Motor neuron (in vitro differentiated cells): Measurements from ENCODE around the gene OR2AT4. TPM values are rescaled to one million over a fixed set of nuclear protein-coding genes. Genes with fewer than 3 reads are reported as not detected.
"Not testable (repeated sequence)": the region's sequence is repeated elsewhere in the genome, so short reads cannot be mapped to it uniquely, and the experiment has no call there.

Source experiments
- ATAC-seq, 8 experiments: fragments of 200-7000 bp; cut with Tn5 transposase; replicated peaks in 6 of 8; 2 replicates each; pipeline ENCODE4 v1.8.0; 2021; ENCODE audit warnings: mild to moderate bottlenecking in 8 of 8, moderate library complexity in 8 of 8
- H3K27ac ChIP-seq, 2 donors: fragments of 250-450 bp; sonication (Bioruptor Pico); 2 replicates each; pipeline ENCODE4 v1.9.0; 2021; ENCODE audit warnings: antibody characterized with exemption in 2 of 2, mild to moderate bottlenecking in 2 of 2, moderate library complexity in 1 of 2
- H3K4me1 ChIP-seq, 2 donors: fragments of 250-450 bp; sonication (Bioruptor Pico); replicated peaks in 1 of 2; 2 replicates each; pipeline ENCODE4 v1.6.1; 2021; ENCODE audit warnings: antibody characterized with exemption in 2 of 2, mild to moderate bottlenecking in 2 of 2, moderate library complexity in 1 of 2
- H3K4me3 ChIP-seq, 5 donors: fragments of 250-450 bp; sonication (Bioruptor Pico); 2 replicates each; pipeline ENCODE4 v1.9.0; 2021; ENCODE audit warnings: antibody characterized with exemption in 5 of 5, mild to moderate bottlenecking in 5 of 5, moderate library complexity in 4 of 5
- WGBS, 10 experiments: fragments of 450-650 bp; shearing (Covaris generic); methylation state at CpG; one replicate each; pipeline ENCODE4 v1.0.0; 2022; 5-methylcytosine and 5-hydroxymethylcytosine counted together
- in situ Hi-C, 9 experiments: fragments of 400-800 bp; cut with MboI; loops; one replicate each; pipeline ENCODE4 v1.15.0; 2021; ENCODE audit warnings: low sequenced_read_pairs in 9 of 9, low pct_unique_long_range_greater_than_20kb in 2 of 9; ENCODE audit not compliant: unreplicated experiment in 9 of 9
- total RNA-seq, 8 experiments: library from RNA; unstranded; fragments of 300-600 nt; gene quantifications; 2 replicates each; pipeline versions ENCODE4 v1.2.3 to v1.2.4, GENCODE V29; 2022

Gene OR2AT4
- total RNA-seq, 8 experiments from 2014 or later, result under 0.01 to 1.4 (median 0.10) TPM

DNA sequence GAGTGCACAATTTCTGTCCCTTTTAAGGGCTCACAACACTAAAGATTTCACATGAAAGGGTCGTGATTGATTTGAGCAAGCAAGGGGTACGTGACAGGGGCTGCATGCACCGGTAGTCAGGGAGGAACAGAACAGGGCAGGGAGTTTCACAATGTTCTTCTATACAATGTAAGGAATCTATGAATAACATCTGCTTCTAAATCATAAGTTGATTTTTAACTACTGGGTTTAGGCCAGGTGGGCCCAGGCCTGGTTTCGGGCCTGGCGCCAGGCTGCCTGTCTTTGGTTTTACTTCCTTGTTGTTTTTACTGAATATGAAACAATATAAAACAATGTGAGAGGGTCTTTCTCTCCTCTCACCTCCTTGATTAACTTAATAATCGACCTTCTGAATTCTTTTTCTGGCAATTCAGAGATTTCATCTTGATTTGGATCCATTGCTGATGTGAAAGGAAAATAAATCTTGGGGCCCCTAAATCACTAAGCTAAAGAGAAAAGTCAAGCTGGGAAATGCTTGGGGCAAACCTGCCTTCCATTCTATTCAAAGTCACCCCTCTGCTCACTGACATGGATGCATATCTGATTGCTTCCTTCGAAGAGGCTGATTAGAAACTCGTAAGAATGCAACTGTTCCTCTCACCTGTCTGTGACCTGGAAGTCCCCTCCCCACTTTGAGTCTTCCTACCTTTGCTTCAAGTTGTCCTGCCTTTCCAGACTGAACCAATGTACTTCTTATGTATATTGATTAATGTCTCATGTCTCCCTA is 47.0 kb downstream of the OR2AT4 start:
- H3K27ac ChIP-seq, in situ Hi-C loops, ATAC-seq, H3K4me1 ChIP-seq, H3K4me3 ChIP-seq: not testable (repeated sequence)
- 17 to 100% (median 50%) methylated on average over 1 to 5 of the region's 8 CpGs; no CpG with 5 or more reads in 1 of the 10 experiments for WGBS, 10 experiments

GRCh38 chr11:75047191-75047590 is 49.5 kb downstream of the OR2AT4 start:
- ATAC-seq, result peak in 2 of 8 experiments; percentile 74 to 76
- Histone ChIP-seq H3K4me3 (no peak overlapping the region), H3K27ac (no peak overlapping the region), H3K4me1 (no peaks in the 10 kb centered on the region)
- 13 to 92% (median 67%) methylated on average over 1 to 4 of the region's 4 CpGs; no CpG with 5 or more reads in 1 of the 10 experiments for WGBS, 10 experiments
- in situ Hi-C loops, result no loop called here

GRCh38 chr11:75046668-75047067 is 50.0 kb downstream of the OR2AT4 start:
- 64 to 100% (median 69%) methylated on average over 1 to 5 of the region's 5 CpGs; no CpG with 5 or more reads in 5 of the 10 experiments for WGBS, 10 experiments
- in situ Hi-C loops, ATAC-seq, H3K4me1 ChIP-seq, H3K4me3 ChIP-seq, H3K27ac ChIP-seq: not testable (repeated sequence)

DNA sequence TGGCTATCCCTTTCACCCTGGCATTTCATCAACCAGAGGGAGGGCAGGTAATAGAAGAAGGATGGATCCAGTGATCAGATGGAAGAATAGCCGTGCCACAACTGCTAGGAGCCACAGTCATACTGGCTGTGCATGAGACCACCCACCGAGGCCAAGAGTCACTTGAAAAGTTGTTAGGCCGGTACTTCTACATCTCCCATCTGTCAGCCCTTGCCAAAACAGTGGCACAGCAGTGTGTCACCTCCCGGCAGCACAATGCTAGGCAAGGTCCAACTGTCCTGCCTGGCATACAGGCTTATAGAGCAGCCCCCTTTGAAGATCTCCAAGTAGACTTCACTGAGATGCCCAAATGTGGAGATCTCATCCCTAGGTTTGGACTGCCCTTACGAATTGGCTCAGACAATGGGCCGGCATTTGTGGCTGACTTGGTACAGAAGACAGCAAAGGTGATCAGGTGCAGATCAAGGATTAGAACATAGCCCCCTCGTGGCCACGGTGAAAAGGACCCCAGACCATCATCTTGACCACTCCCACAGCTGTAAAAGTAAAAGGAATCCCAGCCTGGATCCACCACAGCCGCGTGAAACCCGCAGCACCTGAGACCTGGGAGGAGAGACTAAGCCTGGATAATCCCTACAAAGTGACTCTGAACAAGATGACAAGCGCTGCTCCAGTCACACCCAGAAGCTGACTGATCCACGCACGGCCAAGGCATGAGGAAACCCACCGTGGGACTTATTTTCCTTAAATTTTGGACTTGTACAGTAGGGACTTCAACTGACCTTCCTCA is 52.1 kb downstream of the OR2AT4 start:
- ATAC-seq, H3K4me1 ChIP-seq, H3K4me3 ChIP-seq, H3K27ac ChIP-seq, in situ Hi-C loops: not testable (repeated sequence)
- 17 to 100% (median 74%) methylated on average over 1 to 8 of the region's 15 CpGs; no CpG with 5 or more reads in 2 of the 10 experiments for WGBS, 10 experiments

GRCh38 chr11:75041821-75042220 is 54.9 kb downstream of the OR2AT4 start:
- H3K27ac ChIP-seq, H3K4me3 ChIP-seq, in situ Hi-C loops, H3K4me1 ChIP-seq, ATAC-seq: not testable (repeated sequence)
- WGBS, 10 experiments, result 0 to 85% (median 52%) methylated on average over 1 to 3 of the region's 3 CpGs

GRCh38 chr11:75041263-75041662 is 55.4 kb downstream of the OR2AT4 start:
- ATAC-seq, result no peak
- H3K4me1 ChIP-seq, result no peaks in the 10 kb centered on the region
- H3K4me3 ChIP-seq, result no peak overlapping the region
- WGBS, 10 experiments, result 45 to 88% (median 71%) methylated on average over 1 to 2 of the region's 2 CpGs; no CpG with 5 or more reads in 1 of the 10 experiments
- in situ Hi-C loops, result no loop called here
- no peak overlapping the region for H3K27ac ChIP-seq

GRCh38 chr11:75040167-75040770 is 56.4 kb downstream of the OR2AT4 start:
- in situ Hi-C loops, result no loop called here
- H3K4me3 ChIP-seq, result no peak overlapping the region
- no peak overlapping the region for H3K27ac ChIP-seq
- H3K4me1 ChIP-seq, result no peaks in the 10 kb centered on the region
- WGBS, 10 experiments, result 56 to 90% (median 81%) methylated on average over 1 to 8 of the region's 11 CpGs; no CpG with 5 or more reads in 3 of the 10 experiments
- ATAC-seq, result no peak

GRCh38 chr11:75035911-75036565 is 60.6 kb downstream of the OR2AT4 start:
- Histone ChIP-seq H3K4me1 (peaks cover 0 to under 1% of the 10 kb centered on the region in 2 donors), H3K27ac (no peak overlapping the region), H3K4me3 (no peak overlapping the region)
- 73 to 100% (median 83%) methylated on average over 1 to 3 of the region's 3 CpGs; no CpG with 5 or more reads in 3 of the 10 experiments for WGBS, 10 experiments
- in situ Hi-C loops, result no loop called here
- ATAC-seq, result peak in 1 of 8 experiments; percentile 18

GRCh38 chr11:75035256-75035655 is 61.4 kb downstream of the OR2AT4 start:
- no peak overlapping the region for H3K4me3 ChIP-seq
- H3K27ac ChIP-seq, result no peak overlapping the region
- WGBS, 10 experiments, result 0 to 100% (median 83%) methylated on average over 1 to 4 of the region's 5 CpGs; no CpG with 5 or more reads in 2 of the 10 experiments
- no peak for ATAC-seq
- in situ Hi-C loops, result no loop called here
- H3K4me1 ChIP-seq, result peaks cover 5 to 8% of the 10 kb centered on the region in 2 donors

- no peak overlapping the region for H3K27ac ChIP-seq
- WGBS, 10 experiments, result 20 to 100% (median 75%) methylated on average over 1 to 3 of the region's 3 CpGs; no CpG with 5 or more reads in 5 of the 10 experiments
- in situ Hi-C loops, result no loop called here
- H3K4me1 ChIP-seq, result peaks cover 5 to 14% of the 10 kb centered on the region in 2 donors
- no peak for ATAC-seq
- no peak overlapping the region for H3K4me3 ChIP-seq
Observed at GRCh38 chr11:75033916-75034315, 62.8 kb downstream of the OR2AT4 start.

DNA sequence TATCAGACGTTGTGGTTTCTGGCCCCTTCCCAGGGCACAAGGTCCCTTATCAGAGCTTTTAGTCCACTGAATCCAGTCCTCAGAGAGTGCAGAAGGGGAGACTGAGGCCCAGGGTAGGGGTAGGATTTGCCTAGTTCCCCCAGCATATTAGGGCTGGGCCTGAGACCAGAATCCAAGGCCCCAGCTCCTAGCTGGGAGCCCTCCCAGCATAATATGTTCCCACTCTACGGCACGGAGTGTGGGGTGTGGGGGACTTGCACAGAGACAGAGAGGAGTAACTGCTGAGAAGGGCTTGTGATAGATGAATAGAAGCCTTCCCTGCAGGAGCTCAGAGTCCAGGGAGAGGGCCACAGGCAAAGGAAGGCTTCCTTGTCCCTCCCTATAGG is 64.1 kb downstream of the OR2AT4 start:
- in situ Hi-C loops, result no loop called here
- no peak for ATAC-seq
- Histone ChIP-seq H3K4me1 (peaks cover 5 to 14% of the 10 kb centered on the region in 2 donors), H3K4me3 (no peak overlapping the region), H3K27ac (no peak overlapping the region)
- WGBS, 10 experiments, result 20 to 93% (median 81%) methylated on average over 1 to 3 of the region's 3 CpGs; no CpG with 5 or more reads in 5 of the 10 experiments

DNA sequence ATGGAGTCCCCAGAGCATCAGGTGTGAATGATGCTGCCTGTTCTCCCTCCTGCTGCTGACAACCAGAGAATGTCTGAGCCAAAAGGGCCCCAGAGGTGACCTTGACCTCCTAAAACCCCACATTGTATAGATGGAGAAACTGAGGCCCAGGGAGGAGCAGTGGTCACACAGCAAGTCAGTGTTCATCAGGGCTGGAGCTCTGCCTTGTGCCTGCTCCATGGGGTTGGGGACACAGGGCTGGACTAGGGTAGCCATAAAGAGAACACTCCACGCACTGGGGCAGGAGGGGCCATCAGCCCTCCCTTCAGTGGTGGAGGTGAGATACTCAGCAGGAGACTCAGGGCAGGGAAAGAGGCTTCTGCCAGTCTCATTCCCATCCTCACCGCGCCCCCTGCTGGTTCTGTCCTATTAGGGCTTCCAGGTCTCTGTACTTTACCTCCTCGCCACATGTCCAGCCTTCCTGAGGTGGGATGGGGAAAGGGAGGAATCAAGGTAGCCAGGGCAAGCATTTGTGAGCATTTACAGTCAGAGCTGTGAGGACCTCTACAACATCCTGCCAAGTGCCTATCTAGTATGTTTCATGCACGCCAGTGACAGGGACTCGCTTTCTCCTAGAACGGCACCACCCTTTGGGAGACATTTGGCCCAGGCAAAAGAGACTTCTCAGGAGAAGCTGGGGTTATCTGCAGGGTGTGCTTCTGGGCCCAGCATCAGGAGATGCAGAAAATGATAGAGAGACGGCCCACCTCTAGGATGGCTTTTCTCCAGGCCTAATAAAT is 64.7 kb downstream of the OR2AT4 start:
- no peak overlapping the region for H3K4me3 ChIP-seq
- no peak overlapping the region for H3K27ac ChIP-seq
- in situ Hi-C loops, result no loop called here
- peaks cover 5 to 14% of the 10 kb centered on the region in 2 donors for H3K4me1 ChIP-seq
- 13 to 100% (median 54%) methylated on average over 1 to 3 of the region's 8 CpGs; no CpG with 5 or more reads in 4 of the 10 experiments for WGBS, 10 experiments
- ATAC-seq, result peak; percentile 13 to 88 (median 42)
